Immature natural killer cell (primary cell): ENCODE measurements around the gene KSR1. TPM values are rescaled to one million over a fixed set of nuclear protein-coding genes. Genes with fewer than 3 reads are reported as not detected.
"Not testable (repeated sequence)": the region's sequence is repeated elsewhere in the genome, so short reads cannot be mapped to it uniquely, and the experiment has no call there.

Source experiments
- DNase-seq, 3 donors: peaks; one replicate each; pipeline ENCODE4 v3.0.0; 2022; ENCODE audit warnings: mixed read lengths in 1 of 3
- H3K27ac Mint-ChIP-seq, 6 donors: one replicate each; pipeline ENCODE4 v1.8.0; 2020; ENCODE audit warnings: mixed read lengths in 6 of 6, mild to moderate bottlenecking in 5 of 6, inconsistent platforms in 4 of 6, moderate library complexity in 3 of 6
- H3K27me3 Mint-ChIP-seq, 3 donors: one replicate each; pipeline ENCODE4 v1.8.0; 2020 to 2021; ENCODE audit warnings: low read depth in 3 of 3, mild to moderate bottlenecking in 3 of 3, mixed read lengths in 3 of 3, moderate library complexity in 3 of 3, inconsistent platforms in 1 of 3
- H3K36me3 Mint-ChIP-seq, 3 donors: one replicate each; pipeline ENCODE4 v1.8.0; 2020; ENCODE audit warnings: mixed read lengths in 3 of 3, inconsistent platforms in 2 of 3, mild to moderate bottlenecking in 2 of 3
- H3K4me1 Mint-ChIP-seq, 2 donors: one replicate each; pipeline ENCODE4 v1.8.0; 2020; ENCODE audit warnings: inconsistent platforms in 2 of 2, mild to moderate bottlenecking in 2 of 2, mixed read lengths in 2 of 2, moderate library complexity in 1 of 2
- H3K4me3 Mint-ChIP-seq, 5 donors: one replicate each; pipeline ENCODE4 v1.8.0; 2020; ENCODE audit warnings: mild to moderate bottlenecking in 5 of 5, mixed read lengths in 5 of 5, inconsistent platforms in 3 of 5, moderate library complexity in 3 of 5
- H3K9me3 Mint-ChIP-seq, 6 donors: one replicate each; pipeline ENCODE4 v1.8.0; 2020; ENCODE audit warnings: mild to moderate bottlenecking in 6 of 6, mixed read lengths in 6 of 6, inconsistent platforms in 4 of 6, moderate library complexity in 3 of 6
- polyA plus RNA-seq, 3 donors: library from polyadenylated mRNA; unstranded; fragments of 300-500 nt; fragmentation: Illumina TruSeq; gene quantifications; one replicate each; pipeline ENCODE4 v1.2.3, GENCODE V29; 2021

KSR1 gene
- polyA plus RNA-seq, 3 donors from 2014 or later = 1.8 to 5.6 (median 2.6) TPM

- Mint-ChIP-seq H3K36me3 (peaks cover 0 to 9% (median 0%) of the 10 kb centered on the region in 3 donors), H3K4me3 (no peak overlapping the region), H3K9me3 (no peaks in the 10 kb centered on the region), H3K4me1 (peaks cover 4 to 24% of the 10 kb centered on the region in 2 donors), H3K27me3 (no peaks in the 10 kb centered on the region), H3K27ac (no peak overlapping the region)
- no peak for DNase-seq
Observed at GRCh38 chr17:27499451-27500265, 43.4 kb downstream of the KSR1 start.

GRCh38 chr17:27501338-27501737, 45.1 kb downstream of the KSR1 start:
- H3K4me3 Mint-ChIP-seq, H3K27ac Mint-ChIP-seq, H3K36me3 Mint-ChIP-seq, H3K9me3 Mint-ChIP-seq, H3K27me3 Mint-ChIP-seq, DNase-seq: not testable (repeated sequence)
- peaks cover 9 to 36% of the 10 kb centered on the region in 2 donors for H3K4me1 Mint-ChIP-seq

- Mint-ChIP-seq H3K36me3 (peaks cover 0 to 9% (median 0%) of the 10 kb centered on the region in 3 donors), H3K4me3 (no peak overlapping the region), H3K27me3 (peaks cover 0 to 2% (median 0%) of the 10 kb centered on the region in 3 donors), H3K9me3 (no peaks in the 10 kb centered on the region), H3K27ac (no peak overlapping the region), H3K4me1 (peaks cover 15 to 45% of the 10 kb centered on the region in 2 donors)
- no peak for DNase-seq
Observed at GRCh38 chr17:27502526-27503324, 46.5 kb downstream of the KSR1 start.

- H3K4me1 Mint-ChIP-seq = peaks cover 15 to 44% of the 10 kb centered on the region in 2 donors
- H3K9me3 Mint-ChIP-seq = no peaks in the 10 kb centered on the region
- H3K36me3 Mint-ChIP-seq = peaks cover 0 to 9% (median 0%) of the 10 kb centered on the region in 3 donors
Observed at GRCh38 chr17:27503611-27504010, 47.4 kb downstream of the KSR1 start.

GRCh38 chr17:27504188-27504995, 48.1 kb downstream of the KSR1 start:
- DNase-seq = no peak
- Mint-ChIP-seq H3K4me3 (no peak overlapping the region), H3K4me1 (peaks cover 14 to 38% of the 10 kb centered on the region in 2 donors), H3K27me3 (peaks cover 0 to 2% (median 0%) of the 10 kb centered on the region in 3 donors), H3K9me3 (no peaks in the 10 kb centered on the region), H3K27ac (no peak overlapping the region), H3K36me3 (peaks cover 0 to 9% (median 0%) of the 10 kb centered on the region in 3 donors)

More at GRCh38 chr17:27503611-27504010, 47.4 kb downstream of the KSR1 start:
- peaks cover 0 to 2% (median 0%) of the 10 kb centered on the region in 3 donors for H3K27me3 Mint-ChIP-seq
- no peak overlapping the region for H3K27ac Mint-ChIP-seq
- no peak overlapping the region for H3K4me3 Mint-ChIP-seq
- DNase-seq = no peak

- peaks cover 0 to 2% (median 0%) of the 10 kb centered on the region in 3 donors for H3K27me3 Mint-ChIP-seq
- DNase-seq = peak in 1 of 3 donors; percentile 9
- no peaks in the 10 kb centered on the region for H3K36me3 Mint-ChIP-seq
- H3K4me1 Mint-ChIP-seq = peaks cover 15 to 38% of the 10 kb centered on the region in 2 donors
- H3K4me3 Mint-ChIP-seq = peak overlapping the region in 2 of 5 donors; percentile 1 to 6
- H3K9me3 Mint-ChIP-seq = no peaks in the 10 kb centered on the region
- peak overlapping the region in 5 of 6 donors; percentile 9 to 77 (median 51) for H3K27ac Mint-ChIP-seq
Observed at GRCh38 chr17:27506348-27507218, 50.3 kb downstream of the KSR1 start.

GRCh38 chr17:27511168-27511883, 55.1 kb downstream of the KSR1 start:
- Mint-ChIP-seq H3K27me3 (no peaks in the 10 kb centered on the region), H3K27ac (peak overlapping the region in 1 of 6 donors; percentile 64), H3K4me1 (peaks cover 9 to 15% of the 10 kb centered on the region in 2 donors), H3K36me3 (no peaks in the 10 kb centered on the region), H3K9me3 (no peaks in the 10 kb centered on the region), H3K4me3 (no peak overlapping the region)
- DNase-seq = no peak

- no peaks in the 10 kb centered on the region for H3K27me3 Mint-ChIP-seq
- peaks cover 3 to 7% of the 10 kb centered on the region in 2 donors for H3K4me1 Mint-ChIP-seq
- H3K36me3 Mint-ChIP-seq = no peaks in the 10 kb centered on the region
- H3K9me3 Mint-ChIP-seq = no peaks in the 10 kb centered on the region
- no peak for DNase-seq
- no peak overlapping the region for H3K4me3 Mint-ChIP-seq
- H3K27ac Mint-ChIP-seq = peak overlapping the region in 1 of 6 donors; percentile 31
Observed at GRCh38 chr17:27512031-27512430, 55.8 kb downstream of the KSR1 start.

- no peak overlapping the region for H3K27ac Mint-ChIP-seq
- no peak overlapping the region for H3K4me3 Mint-ChIP-seq
- peaks cover 2 to 9% of the 10 kb centered on the region in 2 donors for H3K4me1 Mint-ChIP-seq
- H3K36me3 Mint-ChIP-seq = no peaks in the 10 kb centered on the region
- H3K27me3 Mint-ChIP-seq = no peaks in the 10 kb centered on the region
- no peaks in the 10 kb centered on the region for H3K9me3 Mint-ChIP-seq
- DNase-seq = no peak
Observed at GRCh38 chr17:27512511-27513346, 56.5 kb downstream of the KSR1 start.

GRCh38 chr17:27513849-27514248, 57.6 kb downstream of the KSR1 start:
- no peak for DNase-seq
- Mint-ChIP-seq H3K4me1 (peaks cover 6 to 21% of the 10 kb centered on the region in 2 donors), H3K27ac (no peak overlapping the region), H3K27me3 (no peaks in the 10 kb centered on the region), H3K4me3 (no peak overlapping the region), H3K9me3 (no peaks in the 10 kb centered on the region), H3K36me3 (no peaks in the 10 kb centered on the region)

- H3K27ac Mint-ChIP-seq = no peak overlapping the region
- no peaks in the 10 kb centered on the region for H3K36me3 Mint-ChIP-seq
- H3K27me3 Mint-ChIP-seq = no peaks in the 10 kb centered on the region
- DNase-seq = no peak
- peaks cover 9 to 28% of the 10 kb centered on the region in 2 donors for H3K4me1 Mint-ChIP-seq
- no peaks in the 10 kb centered on the region for H3K9me3 Mint-ChIP-seq
- H3K4me3 Mint-ChIP-seq = no peak overlapping the region
Observed at GRCh38 chr17:27514595-27515413, 58.6 kb downstream of the KSR1 start.
